K562 (cell line): ENCODE measurements around the gene SERTAD3. TPM values are rescaled to one million over a fixed set of nuclear protein-coding genes. Genes with fewer than 3 reads are reported as not detected.

Experiments
- ATAC-seq: fragments of 200-7000 bp; cut with Tn5 transposase; 3 replicates; pipeline ENCODE4 v1.9.1; 2020; ENCODE audit warnings: moderate library complexity
- BruUV-seq: library from RNA; stranded (reverse); fragments of 400-500 nt; replicated peaks from 2 replicates; lab custom pipeline; 2021; lab: Mats Ljungman, UMichigan
- CTCF ChIA-PET: fragments of 300-600 bp; formaldehyde crosslinking; extraction: SDS; loops from one replicate; lab custom pipeline; 2021; ENCODE audit warnings: low intra/inter-chr PET ratio; lab: Yijun Ruan, JAX
- POLR2A ChIA-PET: fragments of 300-600, 350-650 bp; sonication (Branson Sonifier 250); formaldehyde crosslinking; extraction: SDS; loops from one replicate; lab custom pipeline; 2021; ENCODE audit warnings: antibody characterized with exemption, inconsistent platforms; lab: Yijun Ruan, JAX
- DNase-seq, 4 experiments: peaks; one replicate each; pipeline versions ENCODE4 v3.0.0 to v3.0.0-alpha.2; 2011 to 2018; ENCODE audit warnings: low spot score in 3 of 4, mixed read lengths in 3 of 4; ENCODE audit errors: extremely low read depth in 1 of 4
- FAIRE-seq: peaks from 2 replicates; lab custom pipeline; 2011; peaks lifted over from hg19 to GRCh38; lab: Jason Lieb, UNC
- H2AFZ ChIP-seq: 2 replicates; pipeline ENCODE4 v1.6.0; 2011; ENCODE audit warnings: low read depth, low read length, control low read depth, inconsistent platforms
- H3K27ac ChIP-seq: fragments of 200-600 bp; 3 replicates; pipeline ENCODE4 v1.8.0; 2011; ENCODE audit warnings: low read depth, mild to moderate bottlenecking, control low read depth, inconsistent platforms, low read length, moderate library complexity, mixed read lengths; ENCODE audit errors: extremely low read depth
- H3K27me3 ChIP-seq, 2 experiments: fragments of 300-600 bp in 1 of 2; 2 replicates in 1 of 2; 3 replicates in 1 of 2; pipeline versions ENCODE4 v1.6.0 to v1.8.0; 2011; ENCODE audit warnings: inconsistent platforms in 2 of 2, low read length in 2 of 2, mild to moderate bottlenecking in 1 of 2, mixed read lengths in 1 of 2, moderate library complexity in 1 of 2; ENCODE audit not compliant: control insufficient read depth in 2 of 2, insufficient read depth in 2 of 2
- H3K36me3 ChIP-seq: fragments of 300-600 bp; 3 replicates; pipeline ENCODE4 v1.8.0; 2011; ENCODE audit warnings: mild to moderate bottlenecking, low read length, inconsistent platforms; ENCODE audit not compliant: control insufficient read depth, insufficient read depth
- H3K4me1 ChIP-seq, 2 experiments: fragments of 200-600 bp in 1 of 2; replicated peaks in 1 of 2; 2 replicates in 1 of 2; 3 replicates in 1 of 2; pipeline versions ENCODE4 v1.5.1 to v1.8.0; 2011; ENCODE audit warnings: inconsistent platforms in 2 of 2, low read length in 2 of 2, mild to moderate bottlenecking in 1 of 2, mixed read lengths in 1 of 2, moderate library complexity in 1 of 2; ENCODE audit not compliant: control insufficient read depth in 2 of 2, insufficient read depth in 2 of 2
- H3K4me2 ChIP-seq: 2 replicates; pipeline ENCODE4 v1.6.1; 2011; ENCODE audit warnings: low read length, control low read depth, inconsistent platforms, mixed read lengths; ENCODE audit not compliant: insufficient read depth
- H3K4me3 ChIP-seq: fragments of 200-600 bp; sonication (generic), shearing (Covaris generic); 2 replicates; pipeline ENCODE4 v1.5.1; 2016; ENCODE audit warnings: control low read depth, inconsistent platforms
- H3K79me2 ChIP-seq: fragments of 200-600 bp; 3 replicates; pipeline ENCODE4 v1.8.0; 2011; ENCODE audit warnings: low read length, inconsistent platforms; ENCODE audit not compliant: control insufficient read depth, insufficient read depth
- H3K9ac ChIP-seq, 2 experiments: 2 replicates each; pipeline versions ENCODE4 v1.6.0 to v1.6.1; 2011; ENCODE audit warnings: low read depth in 2 of 2, low read length in 2 of 2, control low read depth in 1 of 2, inconsistent platforms in 1 of 2, mild to moderate bottlenecking in 1 of 2, mixed read lengths in 1 of 2; ENCODE audit not compliant: insufficient read depth in 1 of 2
- H3K9me1 ChIP-seq: one replicate; pipeline ENCODE4 v1.6.0; 2011; ENCODE audit warnings: inconsistent platforms, mild to moderate bottlenecking, low read length, moderate library complexity; ENCODE audit not compliant: control insufficient read depth, insufficient read depth
- H3K9me3 ChIP-seq: replicated peaks from 2 replicates; pipeline ENCODE4 v1.5.1; 2011; ENCODE audit warnings: low read depth, low read length, inconsistent platforms; ENCODE audit not compliant: control insufficient read depth, insufficient read depth
- H4K20me1 ChIP-seq: replicated peaks from 2 replicates; pipeline ENCODE4 v1.6.1; 2011; ENCODE audit warnings: low read length, inconsistent platforms, mixed read lengths; ENCODE audit not compliant: control insufficient read depth, insufficient read depth
- TEAD1 ChIP-seq, 2 experiments: fragments of 450-650 bp in 1 of 2; sonication (generic) in 1 of 2; formaldehyde crosslinking; IDR thresholded peaks; 2 replicates each; pipeline versions ENCODE4 v1.4.0 to v1.8.0; 2020 to 2022; ENCODE audit warnings: mild to moderate bottlenecking in 2 of 2, missing genetic modification reagents in 1 of 2
- VEZF1 ChIP-seq: fragments of 200-800 bp; sonication (Bioruptor generic); IDR thresholded peaks from 2 replicates; pipeline ENCODE4 v1.6.1; 2017; ENCODE audit warnings: missing genetic modification characterization, missing compliant biosample characterization
- ZNF184 ChIP-seq: sonication (generic); formaldehyde crosslinking; IDR thresholded peaks from 2 replicates; pipeline ENCODE4 v1.5.0; 2020; ENCODE audit warnings: missing genetic modification reagents
- ZNF280B ChIP-seq: fragments of 250-450 bp; sonication (Bioruptor Pico); IDR thresholded peaks from 2 replicates; pipeline ENCODE4 v1.5.1; 2021; ENCODE audit warnings: mild to moderate bottlenecking
- ZNF408 ChIP-seq: fragments of 250-450 bp; sonication (Bioruptor Pico); IDR thresholded peaks from 2 replicates; pipeline ENCODE4 v1.4.0; 2020; ENCODE audit warnings: low read depth, mild to moderate bottlenecking, moderate library complexity
- ZNF589 ChIP-seq: fragments of 200-800 bp; sonication (Bioruptor generic); IDR thresholded peaks from 2 replicates; pipeline ENCODE4 v1.6.1; 2016; ENCODE audit warnings: low read depth, missing genetic modification characterization, missing compliant biosample characterization
- WGBS: fragments of 100-300 bp; shearing (Covaris generic); methylation state at CpG from one replicate; pipeline ENCODE4 v1.1.6; 2016; ENCODE audit warnings: low coverage, mixed read lengths; ENCODE audit not compliant: insufficient coverage; ENCODE audit errors: missing lambda C conversion rate; 5-methylcytosine and 5-hydroxymethylcytosine counted together
- in situ Hi-C: fragments of 300-500 bp; cut with MboI; formaldehyde crosslinking; loops from 4 replicates; pipeline ENCODE4 v1.15.0; 2018; ENCODE audit warnings: inconsistent platforms, mixed read lengths
- intact Hi-C: fragments of 100-400 bp; cut with micrococcal nuclease; formaldehyde crosslinking; loops from 2 replicates; pipeline ENCODE4 v1.14.2; 2022
- polyA plus RNA-seq, 8 experiments: library from polyadenylated mRNA; depleted of rRNA in 4 of 8; stranded (reverse) in 5 of 8; unstranded in 3 of 8; fragments of >200 nt; fragmentation: Nextera tagmentation in 2 of 8; fragmentation: Illumina TruSeq in 1 of 8; extraction: Ambion mirVana in 2 of 8; extraction: Trizol in 1 of 8; gene quantifications; 2 replicates each; pipeline versions ENCODE4 v1.2.1 to v1.2.3, GENCODE V29; 2011 to 2014; ENCODE audit warnings: inconsistent platforms in 1 of 8, missing spikeins in 1 of 8
- total RNA-seq, 7 experiments: library from RNA; depleted of rRNA in 6 of 7; stranded (reverse); fragments of >200 nt in 6 of 7; fragmentation: Illumina TruSeq in 2 of 7; extraction: Trizol in 2 of 7; gene quantifications; 2 replicates each; pipeline versions ENCODE4 v1.2.1 to v1.2.3, GENCODE V29; 2011 to 2021; ENCODE audit warnings: low replicate concordance in 1 of 7

SERTAD3 gene
- total and polyA plus RNA-seq, 9 of the 15 experiments (the other 6 are each of a cell fraction or from before 2014, with no cell fraction given) = 5.4 to 28.9 (median 17.5) TPM

- H3K9ac ChIP-seq = peak overlapping the region in 1 of 2 experiments; percentile 58; a peak in 2 of 4 replicates
- no peak overlapping the region for H3K4me3 ChIP-seq
- H4K20me1 ChIP-seq = 0 out of 2 replicates have a peak, but pooled peaks cover 5% of the 10 kb centered on the region
- intact Hi-C loops (no loop called here), in situ Hi-C loops (no loop called here)
- 74% methylated on average over 10 of the region's 22 CpGs for WGBS
- H3K4me2 ChIP-seq = no peak overlapping the region
- ChIA-PET POLR2A (no interaction called here), CTCF (no interaction called here)
- H2AFZ ChIP-seq = no peak overlapping the region
- ATAC-seq (no peak), DNase-seq (no peak), FAIRE-seq (no peak)
- no peak overlapping the region for H3K27ac ChIP-seq
- no peaks in the 10 kb centered on the region for H3K79me2 ChIP-seq
- H3K4me1 ChIP-seq = peaks cover 12 to 50% of the 10 kb centered on the region in 2 experiments
- no TSS peak for BruUV-seq
- TF ChIP-seq ZNF184 (CRISPR knock-in tag) (0 out of 2 replicates have a peak, but pooled peaks have one; percentile 54), VEZF1 (CRISPR knock-in tag) (no peak)
- no peaks in the 10 kb centered on the region for H3K9me1 ChIP-seq
- H3K27me3 ChIP-seq = peaks cover 18 to 34% of the 10 kb centered on the region in 2 experiments
- H3K9me3 ChIP-seq = no peaks in the 10 kb centered on the region
- H3K36me3 ChIP-seq = no peaks in the 10 kb centered on the region
These were observed 46.6 kb downstream of the SERTAD3 start for GRCh38 chr19:40397568-40397906.

- 33% methylated on average over 19 of the region's 20 CpGs for WGBS
- BruUV-seq = no TSS peak
These were observed 47.1 kb downstream of the SERTAD3 start for GRCh38 chr19:40396886-40397567.

More at GRCh38 chr19:40396886-40397567, 47.1 kb downstream of the SERTAD3 start:
- peaks cover 17 to 52% of the 10 kb centered on the region in 2 experiments for H3K4me1 ChIP-seq
- no peak overlapping the region for H3K4me3 ChIP-seq
- TF ChIP-seq ZNF589 (no peak), ZNF280B (CRISPR knock-in tag) (no peak), ZNF408 (no peak), TEAD1 (CRISPR knock-in tag; IDR thresholded peaks at IDR 0.05) (no peak)
- no peak overlapping the region for H2AFZ ChIP-seq
- H3K9me1 ChIP-seq = no peaks in the 10 kb centered on the region
- CTCF ChIA-PET = no interaction called here
- in situ Hi-C loops (no loop called here), intact Hi-C loops (no loop called here)
- H3K79me2 ChIP-seq = no peaks in the 10 kb centered on the region
- ATAC-seq = no peak
- 0 out of 2 replicates have a peak, but pooled peaks cover 5% of the 10 kb centered on the region for H4K20me1 ChIP-seq
- POLR2A ChIA-PET = interaction anchor here (0.6 to 2.2 kb wide), 7 partner anchors 10 to 68 kb away, joined by 3 to 6 read pairs (median 4); no protein-coding TSS in a partner anchor
- no peak overlapping the region for H3K27ac ChIP-seq
- H3K4me2 ChIP-seq = no peak overlapping the region
- H3K9ac ChIP-seq = peak overlapping the region in 1 of 2 experiments; percentile 64; a peak in 2 of 4 replicates
- no peak for DNase-seq
- H3K36me3 ChIP-seq = no peaks in the 10 kb centered on the region
- no peak for FAIRE-seq
- no peaks in the 10 kb centered on the region for H3K9me3 ChIP-seq
- H3K27me3 ChIP-seq = peaks cover 18 to 34% of the 10 kb centered on the region in 2 experiments
